IPS-18c (cell line): ENCODE data around the gene SH2D6.
A peak's percentile ranks its signal among the peaks of the same experiment; 100 is the strongest.
"Not testable (repeated sequence)": the region's sequence is repeated elsewhere in the genome, so short reads cannot be mapped to it uniquely, and the experiment has no call there.

Experiments
- H3K4me3 ChIP-seq: 2 replicates; pipeline ENCODE4 v1.7.0; 2013; ENCODE audit warnings: low read depth, mild to moderate bottlenecking, low read length, moderate library complexity; ENCODE audit not compliant: insufficient read depth
- H3K9me3 ChIP-seq: one replicate; pipeline ENCODE4 v1.6.1; 2013; ENCODE audit warnings: mild to moderate bottlenecking, low read length, moderate library complexity; ENCODE audit not compliant: control insufficient read depth, insufficient read depth

SH2D6 gene

DNA sequence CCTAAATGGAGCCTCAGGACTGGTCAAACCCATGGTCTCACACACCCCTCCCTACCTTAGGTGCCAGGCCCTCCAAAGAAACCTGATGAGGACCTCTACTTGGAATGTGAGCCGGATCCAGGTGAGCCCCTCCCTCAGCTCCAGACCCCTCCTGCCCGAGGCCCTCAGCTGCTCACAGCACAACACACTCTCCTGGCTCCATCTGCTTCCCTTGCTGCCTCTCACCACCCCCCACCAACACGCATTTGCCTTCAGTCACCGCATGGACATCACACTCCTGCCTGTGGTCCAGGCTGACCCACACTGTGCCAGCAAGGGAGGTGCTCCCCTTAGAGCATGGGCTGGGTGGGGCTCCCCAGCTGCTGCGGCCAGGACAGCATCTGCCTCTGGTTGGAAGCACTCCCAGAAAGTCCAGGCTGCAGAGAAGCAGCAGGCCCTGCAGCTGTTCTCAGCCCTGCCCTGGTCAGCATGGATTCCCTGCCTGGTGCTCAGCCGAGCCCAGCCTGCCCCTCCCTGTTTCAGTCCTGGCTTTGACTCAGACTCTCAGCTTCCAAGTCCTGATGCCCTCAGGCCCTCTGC, 15.1 kb downstream of the SH2D6 start:
- H3K9me3 ChIP-seq: no peaks in the 10 kb centered on the region
- H3K4me3 ChIP-seq: no peak overlapping the region

DNA sequence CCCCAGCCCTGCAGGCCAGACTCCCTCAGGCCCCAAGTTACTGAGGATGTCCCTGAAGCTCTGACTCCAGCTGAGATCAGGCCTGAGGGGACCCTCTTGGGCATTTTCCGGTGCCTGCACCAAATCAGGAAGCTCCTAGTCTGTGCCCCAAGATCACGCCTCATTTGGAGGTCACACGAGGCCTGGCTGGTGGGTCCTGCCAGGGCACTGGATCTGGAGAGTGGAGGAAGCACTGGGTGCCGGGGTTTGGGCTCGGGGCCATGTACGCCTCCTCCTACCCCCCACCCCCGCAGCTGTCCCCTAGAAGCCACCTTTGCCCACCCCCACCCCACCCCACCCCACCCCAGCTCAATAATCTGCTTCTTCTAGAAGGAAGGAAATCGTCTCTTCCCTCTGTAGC, 16.2 kb downstream of the SH2D6 start:
- Histone ChIP-seq H3K9me3 (no peaks in the 10 kb centered on the region), H3K4me3 (no peak overlapping the region)

DNA sequence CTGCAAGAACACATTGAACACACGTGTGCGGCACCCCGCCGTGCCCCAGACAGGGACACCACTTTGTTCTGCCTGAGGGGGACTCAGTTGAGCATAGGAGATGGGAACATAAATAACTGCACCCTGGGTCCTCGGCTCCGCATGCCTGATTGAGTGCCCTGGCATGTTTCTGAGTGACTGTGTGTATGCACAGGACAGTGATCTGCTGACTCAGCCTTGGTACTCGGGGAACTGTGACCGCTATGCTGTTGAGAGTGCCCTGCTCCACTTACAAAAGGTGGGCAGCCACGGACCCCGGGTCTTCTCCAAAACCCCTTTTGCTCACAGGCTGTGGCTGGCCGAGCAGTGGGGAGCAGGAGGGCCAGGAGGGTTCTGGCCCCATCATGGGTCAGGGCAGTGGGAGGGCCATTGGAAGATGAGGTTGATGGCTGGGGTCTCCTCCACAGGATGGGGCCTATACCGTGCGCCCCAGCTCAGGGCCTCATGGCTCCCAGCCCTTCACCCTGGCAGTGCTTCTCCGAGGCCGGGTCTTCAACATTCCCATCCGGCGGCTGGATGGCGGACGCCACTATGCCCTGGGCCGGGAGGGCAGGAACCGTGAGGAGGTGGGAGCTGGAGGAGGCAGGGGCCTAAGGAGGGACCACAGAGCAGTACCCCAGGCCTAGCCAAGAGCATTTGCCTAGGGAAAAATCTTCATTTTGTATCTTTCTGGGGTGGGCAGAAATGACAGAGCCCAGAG, 16.9 kb downstream of the SH2D6 start:
- Histone ChIP-seq H3K4me3 (no peak overlapping the region), H3K9me3 (no peaks in the 10 kb centered on the region)

DNA sequence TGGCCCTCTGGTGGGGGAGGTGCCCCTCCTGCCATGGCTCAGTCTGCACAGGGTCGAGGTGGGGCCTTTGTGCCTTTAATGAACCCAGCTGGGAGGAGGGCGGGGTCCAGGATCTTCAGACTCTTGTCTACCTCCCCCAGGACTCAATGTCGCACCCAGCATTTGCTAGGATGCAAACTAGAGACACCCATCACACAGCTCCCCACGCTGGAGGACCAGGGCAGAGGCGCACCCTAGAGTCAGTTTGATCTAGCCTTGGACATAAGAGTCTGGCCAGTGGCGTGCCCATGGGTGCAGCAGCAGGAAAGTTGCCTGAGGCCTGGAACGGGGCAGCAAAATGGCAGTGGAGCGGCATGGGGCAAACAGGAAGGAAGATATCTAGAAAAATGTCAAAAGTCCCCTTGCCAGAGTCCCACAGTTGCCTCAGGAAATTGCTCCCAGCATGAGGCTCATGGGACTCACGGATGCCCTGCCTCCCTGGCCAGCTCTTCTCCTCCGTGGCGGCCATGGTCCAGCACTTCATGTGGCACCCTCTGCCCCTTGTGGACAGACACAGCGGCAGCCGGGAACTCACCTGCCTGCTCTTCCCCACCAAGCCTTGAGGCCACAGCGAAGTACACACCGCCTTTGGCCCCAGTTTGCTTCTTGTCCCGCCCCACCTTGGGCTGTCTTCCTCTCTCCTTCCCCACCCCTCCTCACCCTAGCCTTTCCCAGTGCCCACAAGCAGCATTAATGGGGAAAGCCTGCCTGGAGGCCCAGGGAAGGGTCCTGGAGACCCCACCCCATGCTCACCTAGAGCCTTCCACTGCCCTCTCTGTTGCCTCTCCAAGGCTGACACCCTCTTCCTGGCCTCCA, 17.7 kb downstream of the SH2D6 start:
- no peak overlapping the region for H3K4me3 ChIP-seq
- no peaks in the 10 kb centered on the region for H3K9me3 ChIP-seq

DNA sequence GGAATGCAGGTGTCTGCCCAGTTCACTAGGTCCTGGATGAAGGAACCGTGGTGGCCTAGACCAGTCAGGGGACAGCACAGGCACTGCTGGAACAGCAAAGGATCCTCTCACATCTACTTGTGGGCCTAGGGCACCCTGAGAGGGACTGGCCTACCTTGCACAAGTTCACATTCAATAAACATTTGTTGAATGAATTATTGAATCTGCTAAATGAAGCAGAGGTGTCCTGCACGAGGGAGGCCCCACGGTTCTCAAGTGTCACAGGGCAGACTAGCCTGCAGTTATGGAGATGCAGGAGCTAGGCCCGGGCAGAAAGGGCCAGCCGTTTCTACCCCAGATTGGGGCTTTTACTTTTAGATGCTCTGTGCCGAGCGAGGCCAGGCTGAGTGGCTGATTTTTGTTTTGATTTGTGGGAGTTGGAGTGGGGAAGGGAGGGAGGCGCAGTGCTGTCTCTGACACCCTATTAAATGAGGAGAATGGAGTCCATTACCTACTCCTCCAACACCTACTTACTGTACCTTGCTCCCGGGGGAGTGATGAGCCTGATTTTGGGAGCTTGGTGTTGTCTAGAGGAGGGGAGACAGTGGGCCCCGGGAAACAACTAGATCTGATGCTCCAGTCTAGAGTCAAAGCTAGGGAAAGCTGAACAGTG, 18.4 kb downstream of the SH2D6 start:
- Histone ChIP-seq H3K4me3 (peak overlapping the region; percentile 47; the same call in 1 of the 2 replicates), H3K9me3 (no peaks in the 10 kb centered on the region)

DNA sequence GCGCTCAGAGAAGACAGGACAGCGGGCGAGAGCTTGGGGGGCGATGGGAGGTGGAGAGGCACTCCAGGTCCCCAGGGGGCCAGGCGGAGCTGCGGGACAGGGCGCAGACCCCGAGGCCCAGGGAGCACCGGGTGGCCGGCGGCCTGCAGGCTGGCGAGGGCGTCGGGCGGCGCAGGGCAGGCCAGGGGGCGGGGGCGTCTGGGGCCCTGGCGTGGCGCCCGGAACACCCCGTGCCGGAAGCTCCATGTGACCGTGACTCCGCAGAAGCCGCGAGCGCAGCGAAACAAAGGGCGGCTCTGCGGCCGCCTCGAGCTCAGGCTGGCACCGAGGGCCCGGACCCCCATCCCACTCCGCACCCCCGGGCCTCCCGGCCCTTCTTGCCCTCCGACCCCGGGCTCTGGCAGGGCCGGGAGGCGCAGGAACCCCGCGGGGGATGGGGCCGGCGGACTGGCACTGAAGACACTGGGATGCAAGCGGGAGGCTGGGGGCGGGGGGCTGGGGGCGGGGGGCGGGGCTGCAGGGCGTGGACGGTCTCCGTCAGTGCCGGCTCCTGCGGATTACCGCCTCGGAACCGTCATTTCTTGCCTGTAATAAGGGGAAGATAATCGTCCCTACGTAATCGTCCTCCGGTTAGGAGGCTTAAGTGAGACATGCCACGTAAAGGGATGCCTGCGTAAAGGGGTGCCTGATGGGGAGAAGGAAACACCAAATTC, 19.1 kb downstream of the SH2D6 start:
- Histone ChIP-seq H3K9me3 (no peaks in the 10 kb centered on the region), H3K4me3 (peak overlapping the region; percentile 47; the same call in 1 of the 2 replicates)

DNA sequence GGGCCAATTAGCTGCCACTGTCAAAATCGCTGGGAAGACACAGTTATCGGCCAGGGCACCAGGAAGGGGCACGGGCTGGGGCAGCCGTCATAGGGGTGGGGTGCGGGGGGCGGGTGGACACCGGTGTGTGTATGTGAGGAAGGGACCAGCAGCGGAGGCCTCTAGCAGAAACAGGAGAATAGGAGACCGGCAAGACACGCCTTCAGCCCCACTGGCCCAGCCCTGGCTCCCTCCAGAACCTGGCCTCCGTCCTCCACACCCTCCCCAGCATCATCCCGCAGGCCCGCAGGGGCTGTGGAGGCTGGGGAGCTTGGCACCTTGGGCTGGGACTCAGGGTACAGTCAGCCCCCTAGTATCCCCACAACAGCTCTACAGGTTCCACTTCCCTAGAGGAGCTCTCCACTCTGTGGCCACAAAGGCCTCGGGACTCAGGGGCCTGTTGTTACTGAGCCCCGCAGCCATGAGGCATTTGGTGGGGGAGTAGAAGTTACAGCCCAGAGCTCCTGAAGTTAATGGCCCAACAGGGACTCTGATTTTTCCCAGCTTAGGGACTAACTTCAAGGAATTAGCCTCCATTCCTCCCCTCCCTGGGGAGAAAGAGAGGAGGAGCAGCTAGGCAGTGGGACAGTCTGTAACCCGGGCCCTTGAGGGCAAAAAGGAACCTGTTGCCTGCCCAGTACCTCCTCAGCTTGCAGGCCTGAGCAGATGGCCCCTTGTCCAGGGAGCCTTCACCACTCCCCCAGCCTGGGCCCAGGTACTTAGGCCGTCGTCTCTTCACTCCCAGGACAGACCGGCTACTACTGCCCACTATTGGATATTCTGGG, 19.9 kb downstream of the SH2D6 start:
- peak overlapping the region; percentile 38; the same call in 1 of the 2 replicates for H3K4me3 ChIP-seq
- no peaks in the 10 kb centered on the region for H3K9me3 ChIP-seq

DNA sequence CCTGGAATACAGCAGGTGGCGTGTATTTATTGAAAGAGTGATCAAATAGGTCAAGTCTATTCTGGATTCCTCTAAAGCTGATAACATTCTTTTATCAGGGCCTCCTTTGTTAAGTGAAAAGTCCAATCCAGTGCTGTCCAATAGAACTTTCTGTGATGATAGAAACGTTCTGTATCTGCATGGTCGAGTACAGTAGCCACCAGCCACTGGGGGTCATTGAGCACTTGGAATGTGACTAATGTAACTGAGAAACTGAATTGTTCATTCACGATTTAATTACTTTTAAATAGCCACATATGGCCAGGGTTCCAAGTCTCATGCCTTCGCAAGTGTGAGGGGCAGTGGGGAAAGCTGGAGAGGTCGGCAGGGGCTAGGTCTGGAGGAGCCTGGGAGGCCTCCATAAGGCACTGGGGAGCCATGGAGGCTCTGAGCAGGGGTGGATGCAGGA, 20.5 kb downstream of the SH2D6 start:
- Histone ChIP-seq H3K4me3 (no peak overlapping the region), H3K9me3 (no peaks in the 10 kb centered on the region)

DNA sequence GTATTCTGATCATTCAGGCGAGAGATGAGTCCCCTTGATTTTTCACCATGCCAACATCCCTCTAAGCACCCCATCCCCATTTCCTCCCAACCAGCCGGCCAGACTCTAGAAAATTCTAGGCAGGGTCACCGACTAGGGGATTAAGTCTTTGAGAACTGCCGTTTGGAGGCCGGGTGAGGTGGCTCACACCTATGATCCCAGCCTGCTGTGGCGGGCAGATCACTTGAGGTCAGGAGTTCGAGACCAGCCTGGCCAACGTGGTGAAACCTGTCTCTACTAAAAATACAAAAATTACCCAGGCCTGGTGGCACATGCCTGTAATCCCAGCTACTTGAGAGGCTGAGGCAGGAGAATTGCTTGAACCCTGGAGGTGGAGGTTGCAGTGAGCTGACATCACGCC, 21.1 kb downstream of the SH2D6 start:
- not testable (repeated sequence) for H3K4me3 ChIP-seq, H3K9me3 ChIP-seq

DNA sequence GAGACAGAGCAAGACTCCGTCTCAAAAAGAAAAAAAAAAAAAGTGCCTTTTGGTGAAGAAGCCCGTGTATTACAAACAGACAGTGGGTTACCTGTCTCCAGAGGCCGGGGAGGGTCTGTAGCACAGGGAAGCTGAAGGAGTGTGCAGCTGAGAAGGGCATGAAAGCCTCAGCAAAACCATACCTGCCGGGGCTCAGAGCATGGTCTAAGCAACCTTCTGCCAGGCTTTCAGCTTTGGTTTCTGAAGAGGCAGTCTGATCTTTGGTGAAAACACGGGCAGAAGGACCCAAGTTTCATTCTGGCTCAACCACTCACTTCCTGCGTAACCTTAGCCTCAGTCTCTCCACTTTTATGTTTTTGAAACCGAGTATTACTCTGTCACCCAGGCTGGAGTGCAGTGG, 21.5 kb downstream of the SH2D6 start:
- peaks cover 3% of the 10 kb centered on the region for H3K9me3 ChIP-seq
- H3K4me3 ChIP-seq: no peak overlapping the region

DNA sequence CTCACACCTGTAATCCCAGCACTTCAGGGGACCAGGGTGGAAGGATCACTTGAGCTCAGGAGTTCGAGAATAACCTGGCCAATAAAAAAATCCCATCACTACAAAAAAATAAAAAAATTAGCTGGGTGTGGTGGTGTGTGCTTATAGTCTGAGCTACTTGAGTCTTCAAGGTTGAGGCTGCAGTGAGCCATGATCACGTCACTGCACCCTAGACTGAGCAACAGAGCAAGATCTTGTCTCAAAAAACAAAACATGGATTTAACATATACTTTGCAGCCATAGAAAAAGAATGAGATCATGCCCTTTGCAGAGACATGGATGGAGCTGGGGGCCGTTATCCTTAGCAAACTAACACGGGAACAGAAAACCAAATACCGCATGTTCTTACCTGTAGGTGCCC, 22.2 kb downstream of the SH2D6 start:
- Histone ChIP-seq H3K9me3 (peaks cover 3% of the 10 kb centered on the region), H3K4me3 (no peak overlapping the region)

DNA sequence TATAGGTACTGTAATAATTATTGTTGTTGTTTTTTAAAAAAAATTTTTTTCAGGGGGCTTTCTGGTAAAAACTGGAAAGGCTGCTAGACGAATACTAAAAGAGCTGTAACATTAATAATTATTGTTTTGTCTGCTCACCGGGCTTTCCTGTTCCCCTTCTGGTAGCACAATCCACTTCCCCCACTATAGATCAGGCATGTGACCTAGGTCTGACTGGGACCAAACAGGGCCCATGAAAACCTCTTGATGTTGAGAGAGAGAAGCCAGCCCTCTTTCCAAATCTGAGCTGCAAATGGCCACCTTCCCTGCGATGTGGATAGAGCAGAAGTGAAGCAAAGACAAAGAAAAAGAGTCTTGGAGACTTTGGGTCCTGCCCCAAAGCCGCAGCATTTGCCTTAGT, 23.4 kb downstream of the SH2D6 start:
- no peak overlapping the region for H3K4me3 ChIP-seq

DNA sequence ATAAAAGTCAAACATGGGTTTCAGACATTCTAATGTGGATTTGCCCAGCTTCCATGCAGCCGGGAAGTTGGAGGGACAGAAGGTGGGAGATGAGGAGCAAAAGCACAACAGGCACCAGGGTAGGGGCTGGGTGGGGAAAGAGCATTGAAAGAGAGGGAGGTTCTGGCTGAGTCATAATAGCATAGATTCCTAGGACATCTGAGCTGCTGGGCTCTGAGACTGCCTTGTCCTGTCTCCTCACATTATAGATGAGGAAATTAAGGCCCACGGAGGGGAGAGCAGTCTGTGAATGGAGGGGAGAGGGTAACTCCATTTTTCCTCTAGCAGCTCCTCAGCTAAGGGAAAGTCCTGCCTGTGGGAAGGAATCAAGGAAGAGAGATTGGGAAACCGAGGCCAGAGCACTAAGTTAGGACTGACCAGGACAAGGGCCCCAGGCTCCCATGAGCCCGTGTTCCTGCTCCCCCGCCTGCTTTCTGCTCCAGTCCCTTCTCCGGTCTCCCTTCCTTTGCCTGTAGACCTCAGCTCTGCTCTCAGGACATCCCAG, 26.2 kb downstream of the SH2D6 start:
- H3K4me3 ChIP-seq: no peak overlapping the region

More for the DNA sequence above, 23.4 kb downstream of the SH2D6 start:
- H3K9me3 ChIP-seq: peaks cover 3% of the 10 kb centered on the region

DNA sequence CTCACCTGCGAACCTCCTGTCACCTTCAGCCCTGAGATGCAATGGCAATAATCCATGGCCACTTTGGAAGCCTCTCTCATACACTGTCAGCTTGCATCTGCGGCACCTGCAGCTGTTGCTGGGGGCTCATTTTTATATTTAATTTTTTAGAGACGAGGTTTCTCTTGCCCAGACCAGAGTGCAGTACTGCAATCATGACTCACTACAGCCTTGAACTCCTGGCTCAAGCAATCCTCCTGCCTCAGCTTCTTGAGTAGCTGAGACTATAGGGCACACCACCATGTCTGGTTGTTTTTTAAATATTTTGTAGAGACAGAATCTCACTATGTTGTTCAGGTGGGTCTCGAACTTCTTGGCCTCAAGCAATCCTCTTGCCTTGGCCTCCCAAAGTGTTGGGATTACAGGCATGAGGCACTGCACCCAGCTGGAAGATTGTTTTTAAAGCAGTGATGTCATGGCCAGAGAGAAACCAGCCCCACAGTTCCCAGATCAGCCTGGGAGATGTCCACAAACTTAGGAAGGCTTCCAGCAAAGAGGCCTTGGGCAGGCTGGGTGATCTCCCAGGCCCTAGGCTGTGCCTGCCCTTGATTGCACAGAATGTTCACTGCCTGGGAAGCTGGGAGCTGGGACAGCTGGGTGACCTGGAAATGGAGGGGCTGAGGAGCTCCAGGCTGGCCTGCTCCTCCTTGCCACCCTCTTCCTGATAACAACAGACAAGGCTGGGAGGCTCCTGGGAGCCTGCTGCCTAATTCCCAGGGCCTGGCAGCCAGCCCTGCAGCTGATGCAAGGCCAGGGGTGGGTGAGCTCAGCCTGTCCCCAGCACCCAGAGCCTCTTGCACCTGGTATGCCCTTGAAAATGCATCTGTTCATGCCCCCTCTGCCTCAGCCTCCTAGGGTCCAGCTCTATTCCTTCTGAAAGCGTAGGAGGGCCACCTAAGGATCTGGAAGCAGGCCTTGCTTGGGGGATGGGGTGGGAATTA, 27.1 kb downstream of the SH2D6 start:
- Histone ChIP-seq H3K4me3 (no peak overlapping the region), H3K9me3 (peaks cover 3% of the 10 kb centered on the region)

More for the DNA sequence above, 26.2 kb downstream of the SH2D6 start:
- peaks cover 3% of the 10 kb centered on the region for H3K9me3 ChIP-seq
